ENCODE results near the gene SPG11.
"Not testable (repeated sequence)": the region's sequence is repeated elsewhere in the genome, so short reads cannot be mapped to it uniquely, and the experiment has no call there.

DNA sequence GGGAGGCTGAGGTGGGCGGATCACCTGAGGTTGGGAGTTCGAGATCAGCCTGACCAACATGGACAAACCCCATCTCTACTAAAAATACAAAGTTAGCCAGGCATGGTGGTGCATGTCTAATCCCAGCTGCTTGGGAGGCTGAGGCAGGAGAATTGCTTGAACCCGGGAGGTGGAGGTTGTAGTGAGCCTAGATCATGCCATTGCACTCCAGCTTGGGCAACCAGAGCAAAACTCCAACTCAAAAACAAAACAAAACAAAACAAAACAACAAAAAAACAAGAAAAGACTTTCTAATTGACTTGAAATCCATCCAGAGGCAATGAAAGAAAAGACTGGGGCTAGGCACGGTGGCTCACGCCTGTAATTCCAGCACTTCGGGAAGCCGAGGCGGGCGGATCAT lies 114.3 kb downstream of the SPG11 start:
- TF ChIP-seq, protein P1, sequence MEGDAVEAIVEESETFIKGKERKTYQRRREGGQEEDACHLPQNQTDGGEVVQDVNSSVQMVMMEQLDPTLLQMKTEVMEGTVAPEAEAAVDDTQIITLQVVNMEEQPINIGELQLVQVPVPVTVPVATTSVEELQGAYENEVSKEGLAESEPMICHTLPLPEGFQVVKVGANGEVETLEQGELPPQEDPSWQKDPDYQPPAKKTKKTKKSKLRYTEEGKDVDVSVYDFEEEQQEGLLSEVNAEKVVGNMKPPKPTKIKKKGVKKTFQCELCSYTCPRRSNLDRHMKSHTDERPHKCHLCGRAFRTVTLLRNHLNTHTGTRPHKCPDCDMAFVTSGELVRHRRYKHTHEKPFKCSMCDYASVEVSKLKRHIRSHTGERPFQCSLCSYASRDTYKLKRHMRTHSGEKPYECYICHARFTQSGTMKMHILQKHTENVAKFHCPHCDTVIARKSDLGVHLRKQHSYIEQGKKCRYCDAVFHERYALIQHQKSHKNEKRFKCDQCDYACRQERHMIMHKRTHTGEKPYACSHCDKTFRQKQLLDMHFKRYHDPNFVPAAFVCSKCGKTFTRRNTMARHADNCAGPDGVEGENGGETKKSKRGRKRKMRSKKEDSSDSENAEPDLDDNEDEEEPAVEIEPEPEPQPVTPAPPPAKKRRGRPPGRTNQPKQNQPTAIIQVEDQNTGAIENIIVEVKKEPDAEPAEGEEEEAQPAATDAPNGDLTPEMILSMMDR (IDR thresholded peaks at IDR 0.05): not testable (repeated sequence)
- TF ChIP-seq EZH2 (IDR thresholded peaks at IDR 0.05; ENCODE audit: borderline replicate concordance, insufficient read depth, low read depth, low read length, poor library complexity, severe bottlenecking): not testable (repeated sequence)
